ENCODE measurements around the gene RUNX2. TPM values are rescaled to one million over a fixed set of nuclear protein-coding genes. Genes with fewer than 3 reads are reported as not detected.
A peak's percentile ranks its signal among the peaks of the same experiment; 100 is the strongest.

The RUNX2 gene
- total and polyA plus RNA-seq, 2 experiments from 2014 or later: 0.66 to 1.7 TPM

GRCh38 chr6:45500924-45501816 is 173.0 kb downstream of the RUNX2 start:
- Histone ChIP-seq H3K4me1 (ENCODE audit: insufficient read depth) (peaks cover 18% of the 10 kb centered on the region), H3K9me2 (ENCODE audit: insufficient read depth) (peaks cover 6% of the 10 kb centered on the region; the same call in 1 of the 2 replicates), H3K27me3 (ENCODE audit: insufficient read depth) (no peaks in the 10 kb centered on the region), H3F3A (replicated peaks; ENCODE audit: low read depth) (no peaks in the 10 kb centered on the region), H4K20me1 (replicated peaks; ENCODE audit: insufficient read depth) (no peaks in the 10 kb centered on the region), H3K79me2 (replicated peaks; ENCODE audit: insufficient read depth) (no peaks in the 10 kb centered on the region), H3K4me3 (no peak overlapping the region), H3K4me2 (no peak overlapping the region), H3K36me3 (ENCODE audit: insufficient read depth) (no peaks in the 10 kb centered on the region), H2AFZ (no peak overlapping the region), H3K27ac (ENCODE audit: low read depth) (no peak overlapping the region)
- DNase-seq (ENCODE audit: low spot score) (peak; percentile 87), ATAC-seq (peak; percentile 96)
- H3K4me1 Mint-ChIP-seq: peaks cover 20% of the 10 kb centered on the region
- no peaks in the 10 kb centered on the region for H3K36me3 Mint-ChIP-seq (ENCODE audit: low read depth)
- TF ChIP-seq NANOG (IDR thresholded peaks at IDR 0.05; ENCODE audit: borderline replicate concordance) (no peak), CTCF (conservative IDR thresholded peaks at IDR 0.05; ENCODE audit: low read depth in 2 of 2) (peak; percentile 66 to 84), JUNB (IDR thresholded peaks at IDR 0.05; ENCODE audit: unreplicated experiment) (no peak), EZH2 (IDR thresholded peaks at IDR 0.05; ENCODE audit: low read depth, unreplicated experiment) (no peak), EZH2phosphoT487 (IDR thresholded peaks at IDR 0.05; ENCODE audit: unreplicated experiment) (no peak), REST (IDR thresholded peaks at IDR 0.05; ENCODE audit: unreplicated experiment) (no peak), ZNF331 (CRISPR knock-in tag; IDR thresholded peaks at IDR 0.05; ENCODE audit: low read depth) (no peak), CREB1 (CRISPR knock-in tag; IDR thresholded peaks at IDR 0.05; ENCODE audit: low read depth) (no peak), POLR2AphosphoS5 (IDR thresholded peaks at IDR 0.05; ENCODE audit: low read depth) (no peak), ZNF462 (CRISPR knock-in tag; IDR thresholded peaks at IDR 0.05) (peak; percentile 77; the same call in 1 of the 2 replicates)
- H3K27ac Mint-ChIP-seq: no peak overlapping the region
- no peaks in the 10 kb centered on the region for H3K9me3 Mint-ChIP-seq
- no peak overlapping the region for H3K4me3 Mint-ChIP-seq
- H3K27me3 Mint-ChIP-seq (ENCODE audit: insufficient read depth, low read depth, poor library complexity): no peaks in the 10 kb centered on the region
